ENCODE data around the gene MAP1LC3C. TPM values are rescaled to one million over a fixed set of nuclear protein-coding genes. Genes with fewer than 3 reads are reported as not detected.
A peak's percentile ranks its signal among the peaks of the same experiment; 100 is the strongest.
"Not testable (repeated sequence)": the region's sequence is repeated elsewhere in the genome, so short reads cannot be mapped to it uniquely, and the experiment has no call there.

Gene MAP1LC3C
- polyA plus RNA-seq, 3 donors = 0.76 to 1.0 (median 0.99) TPM

DNA sequence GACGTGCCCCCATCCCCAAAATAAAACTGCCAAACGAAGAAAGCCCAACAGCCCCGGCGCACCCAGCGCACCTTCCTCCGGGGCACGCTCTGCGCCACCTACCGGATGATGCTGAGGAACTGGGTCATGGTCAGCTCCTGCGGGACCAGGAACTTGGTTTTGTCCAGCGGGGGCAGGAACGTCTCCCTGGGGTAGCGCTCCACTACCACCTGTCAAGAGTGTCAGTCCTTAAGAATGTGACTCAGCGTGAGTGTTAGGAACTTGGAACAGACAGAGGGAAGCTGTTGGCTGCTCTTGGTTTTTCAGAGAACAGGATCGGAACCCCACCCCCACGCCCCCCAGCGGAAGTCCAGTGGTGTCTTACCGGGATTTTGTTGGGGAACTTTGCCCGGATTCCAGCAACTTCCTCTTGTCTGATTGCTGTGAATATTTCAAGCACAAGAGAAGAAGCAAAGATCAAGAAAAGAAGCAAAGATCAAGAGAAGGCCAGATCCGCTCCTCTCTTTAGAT is 431 bp downstream of the MAP1LC3C start:
- peak in 7 of 11 donors; percentile 22 to 54 (median 38) for DNase-seq (ENCODE audit: extremely low read depth in 1 of 11, low read depth in 9 of 11, low spot score in 4 of 11)

DNA sequence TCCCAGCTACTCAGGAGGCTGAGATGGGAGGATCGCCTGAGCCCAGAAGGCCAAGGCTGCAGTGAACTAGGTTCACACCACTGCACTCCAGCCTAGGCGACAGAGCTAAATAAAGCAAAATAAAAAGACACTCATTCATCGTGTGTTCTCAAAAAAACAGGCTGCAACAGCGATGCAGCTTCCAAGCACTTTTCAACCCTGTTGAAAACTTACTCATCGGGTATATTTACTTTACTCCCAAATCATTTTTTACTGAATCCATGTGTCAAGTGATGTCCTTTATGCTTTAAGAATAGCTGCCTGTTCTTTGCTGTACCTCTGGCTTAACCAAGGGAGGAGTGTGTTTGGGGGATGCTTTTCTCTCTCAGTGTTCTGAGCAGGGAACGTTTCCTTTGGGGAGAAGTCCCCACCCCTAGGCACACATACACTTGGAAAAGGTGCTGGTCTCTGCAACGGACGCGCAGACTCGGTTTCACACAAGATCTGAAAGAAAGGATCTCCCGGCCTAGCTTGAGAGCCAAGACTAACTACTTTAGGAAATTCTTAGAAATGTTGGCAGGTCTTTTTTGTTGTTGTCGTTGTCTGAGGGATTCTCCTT is 1.4 kb downstream of the MAP1LC3C start:
- DNase-seq (ENCODE audit: extremely low read depth in 1 of 11, low read depth in 9 of 11, low spot score in 4 of 11) = no peak

DNA sequence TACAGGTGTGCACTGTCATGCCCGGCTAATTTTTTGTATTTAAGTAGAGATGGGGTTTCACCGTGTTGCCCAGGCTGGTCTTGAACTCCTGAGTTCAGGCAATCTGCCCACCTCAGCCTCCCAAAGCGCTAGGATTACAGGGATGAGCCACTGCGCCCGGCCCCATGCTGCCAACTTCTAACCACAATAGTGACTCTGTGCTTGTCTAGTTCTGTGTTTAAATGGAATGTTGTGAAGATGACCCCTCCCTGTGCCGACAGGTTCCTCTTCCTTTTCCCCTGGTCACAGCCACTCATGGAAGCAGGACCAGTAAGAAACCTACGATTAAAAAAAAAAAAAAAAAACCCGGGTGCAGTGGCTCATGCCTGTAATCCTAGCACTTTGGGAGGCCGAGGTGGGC is 4.7 kb downstream of the MAP1LC3C start:
- no peak for DNase-seq (ENCODE audit: extremely low read depth in 1 of 11, low read depth in 9 of 11, low spot score in 4 of 11)

DNA sequence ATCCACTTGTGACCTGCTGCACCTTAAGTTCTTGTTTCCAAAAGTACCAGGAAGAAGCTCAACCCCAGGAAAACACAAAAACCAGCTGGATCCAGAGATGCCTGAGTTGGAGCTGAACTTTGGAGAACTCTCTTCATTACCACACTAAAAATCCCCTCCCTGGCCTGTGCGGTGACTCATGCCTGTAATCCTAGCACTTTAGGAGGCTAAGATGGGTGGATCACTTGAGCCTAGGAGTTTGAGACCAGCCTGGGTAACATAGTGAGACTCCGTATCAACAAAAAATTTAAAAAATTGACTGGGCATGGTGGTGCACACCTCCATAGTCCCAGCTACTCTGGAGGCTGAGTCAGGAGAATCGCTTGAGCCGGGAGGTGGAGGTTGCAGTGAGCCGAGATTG is 6.2 kb downstream of the MAP1LC3C start:
- DNase-seq (ENCODE audit: extremely low read depth in 1 of 11, low read depth in 9 of 11, low spot score in 4 of 11) = no peak

DNA sequence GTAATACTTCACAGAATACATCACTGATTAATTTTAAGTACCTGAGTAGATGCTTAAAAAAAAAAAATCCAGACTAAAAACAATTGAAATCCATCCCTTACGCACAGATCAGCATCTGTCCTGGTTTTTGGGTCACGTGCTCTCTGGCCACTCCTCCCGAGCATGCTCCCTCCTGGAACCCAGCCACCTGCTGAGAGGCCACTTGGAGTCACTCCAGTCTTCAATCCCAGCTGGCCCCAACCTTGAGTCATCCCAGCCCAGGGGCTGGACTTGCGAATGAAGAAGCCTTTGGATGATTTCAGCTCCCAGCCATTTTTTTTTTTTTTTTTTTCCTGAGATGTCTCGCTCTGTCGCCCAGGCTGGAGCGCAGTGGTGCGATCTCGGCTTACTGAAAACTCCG is 8.9 kb downstream of the MAP1LC3C start:
- no peak for DNase-seq (ENCODE audit: extremely low read depth in 1 of 11, low read depth in 9 of 11, low spot score in 4 of 11)

DNA sequence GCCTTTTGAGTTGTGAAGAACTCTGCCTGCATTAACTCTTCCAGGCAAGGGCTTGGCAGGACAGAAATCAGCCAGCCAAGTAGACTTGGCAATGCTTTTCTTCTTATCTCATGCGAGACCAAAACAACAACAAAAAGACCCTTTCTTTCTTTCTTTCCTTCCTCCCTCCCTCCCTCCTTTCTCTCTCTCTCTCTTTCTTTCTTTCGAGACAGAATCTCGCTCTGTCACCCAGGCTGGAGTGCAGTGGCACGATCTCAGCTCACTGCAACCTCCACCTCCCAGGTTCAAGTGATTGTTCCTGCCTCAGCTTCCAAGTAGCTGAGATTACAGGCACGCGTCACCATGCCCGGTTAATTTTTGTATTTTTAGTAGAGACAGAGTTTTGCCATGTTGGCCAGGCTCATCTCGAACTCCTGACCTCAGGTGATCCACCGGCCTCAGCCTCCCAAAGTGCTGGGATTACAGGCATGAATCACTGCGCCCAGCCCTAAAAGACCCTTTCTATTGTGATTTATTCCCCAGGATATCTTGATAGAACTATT is 10.4 kb downstream of the MAP1LC3C start:
- not testable (repeated sequence) for DNase-seq (ENCODE audit: extremely low read depth in 1 of 11, low read depth in 9 of 11, low spot score in 4 of 11)

DNA sequence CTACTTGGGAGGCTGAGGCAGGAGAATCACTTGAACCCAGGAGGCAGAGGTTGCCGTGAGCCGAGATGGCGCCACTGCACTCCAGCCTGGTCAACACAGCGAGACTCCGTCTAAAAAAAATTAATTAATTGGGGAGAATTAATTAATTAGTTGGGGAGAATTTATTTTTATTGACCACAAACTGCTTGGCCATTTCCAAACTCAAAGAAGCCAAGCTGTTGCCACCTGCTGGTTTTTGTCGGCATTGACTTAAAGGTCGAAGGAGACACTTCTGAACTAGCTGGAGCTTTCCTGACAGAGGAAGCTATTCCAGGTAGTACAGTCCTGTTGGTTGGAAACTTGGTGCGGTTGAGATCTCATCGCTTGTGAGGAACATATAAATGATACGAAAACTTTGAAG is 13.1 kb downstream of the MAP1LC3C start:
- no peak for DNase-seq (ENCODE audit: extremely low read depth in 1 of 11, low read depth in 9 of 11, low spot score in 4 of 11)

DNA sequence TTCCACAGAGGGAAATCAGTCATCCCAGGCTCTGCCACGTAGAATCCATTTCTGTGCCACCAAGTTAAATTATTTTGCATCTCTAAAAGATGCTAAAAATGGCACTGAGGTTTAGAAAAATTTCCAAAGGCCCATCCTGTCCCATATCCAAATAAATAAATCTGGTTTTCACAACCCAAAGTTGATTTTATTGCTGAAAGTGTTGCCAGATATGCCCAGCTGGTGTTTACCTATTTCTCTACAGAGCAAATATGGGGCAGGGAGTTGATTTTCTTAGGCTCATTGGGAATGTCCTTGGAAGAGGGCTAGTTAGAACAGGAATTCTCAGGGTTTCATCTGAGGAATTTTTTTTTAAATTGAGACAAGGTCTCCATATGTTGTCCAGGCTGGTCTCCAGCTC is 19.0 kb downstream of the MAP1LC3C start:
- DNase-seq (ENCODE audit: extremely low read depth in 1 of 11, low read depth in 9 of 11, low spot score in 4 of 11) = no peak

DNA sequence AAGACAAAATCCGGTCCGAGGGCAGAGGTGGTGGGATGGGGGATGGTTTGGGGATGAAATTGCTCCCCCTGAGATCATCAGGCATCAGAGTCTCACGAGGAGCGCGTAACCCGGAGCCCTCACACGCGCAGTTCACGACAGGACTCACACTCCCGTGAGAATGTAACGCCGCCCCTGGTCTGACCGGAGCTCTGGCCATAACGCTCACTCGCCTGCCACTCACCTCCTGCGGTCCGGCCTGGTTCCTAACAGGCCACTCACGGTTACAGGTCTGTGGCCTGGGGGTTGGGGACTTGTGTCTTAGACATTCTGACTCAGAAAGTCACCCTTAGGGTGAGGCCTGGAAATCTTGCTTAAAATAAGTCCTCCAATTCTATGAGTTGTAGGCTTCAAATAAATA is 19.8 kb downstream of the MAP1LC3C start:
- no peak for DNase-seq (ENCODE audit: extremely low read depth in 1 of 11, low read depth in 9 of 11, low spot score in 4 of 11)

DNA sequence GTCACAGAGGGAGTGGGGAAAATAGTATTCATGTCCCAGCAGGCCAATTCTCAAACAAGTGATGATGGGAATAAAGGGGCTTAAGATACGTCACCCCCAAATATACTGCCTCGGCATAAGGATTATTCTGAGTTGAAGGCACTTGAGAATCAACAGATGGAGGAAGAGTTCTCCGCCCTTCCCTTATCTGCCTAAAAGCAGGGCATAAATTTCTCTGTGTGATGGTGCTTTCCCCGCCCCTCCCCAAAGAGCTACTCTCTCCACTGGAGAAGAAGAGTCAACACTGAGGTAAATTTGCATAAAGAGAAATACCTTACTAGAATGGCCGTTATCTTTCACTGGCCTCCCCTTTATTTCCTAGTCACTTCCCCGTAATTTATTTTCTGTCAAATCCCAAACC is 22.7 kb downstream of the MAP1LC3C start:
- DNase-seq (ENCODE audit: extremely low read depth in 1 of 11, low read depth in 9 of 11, low spot score in 4 of 11) = no peak

DNA sequence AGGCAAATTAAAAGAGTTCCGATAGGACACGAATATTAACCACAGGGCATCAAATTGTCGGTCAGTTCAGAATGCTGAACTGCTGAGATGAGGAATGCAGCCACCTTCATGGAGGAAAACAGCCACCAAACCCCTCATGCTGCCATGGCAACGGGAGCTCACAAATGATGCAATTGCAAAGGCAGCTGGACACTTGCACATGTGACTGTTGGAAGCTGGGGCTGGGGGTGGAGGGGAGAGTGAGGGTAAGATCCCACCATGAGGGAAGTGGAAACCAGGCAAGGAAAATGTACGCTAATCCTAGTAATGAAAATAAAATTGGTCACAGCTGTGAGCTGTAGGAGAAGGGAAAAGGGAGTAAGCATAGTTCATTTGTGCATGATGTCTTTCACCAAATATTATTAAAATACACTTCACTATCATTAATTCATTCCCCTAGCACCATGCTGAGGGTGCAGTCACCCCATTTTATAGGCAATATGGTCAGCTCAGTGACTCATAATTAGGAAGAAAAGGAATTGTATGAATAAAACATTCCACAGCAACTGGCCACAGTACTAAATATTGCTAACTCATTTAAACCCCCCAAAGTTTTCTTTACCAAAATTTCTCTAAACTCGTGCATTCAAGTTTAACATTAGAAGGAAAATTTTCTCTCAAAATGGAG is 26.1 kb downstream of the MAP1LC3C start:
- DNase-seq (ENCODE audit: extremely low read depth in 1 of 11, low read depth in 9 of 11, low spot score in 4 of 11) = peak in 8 of 11 donors; percentile 7 to 55 (median 30)

DNA sequence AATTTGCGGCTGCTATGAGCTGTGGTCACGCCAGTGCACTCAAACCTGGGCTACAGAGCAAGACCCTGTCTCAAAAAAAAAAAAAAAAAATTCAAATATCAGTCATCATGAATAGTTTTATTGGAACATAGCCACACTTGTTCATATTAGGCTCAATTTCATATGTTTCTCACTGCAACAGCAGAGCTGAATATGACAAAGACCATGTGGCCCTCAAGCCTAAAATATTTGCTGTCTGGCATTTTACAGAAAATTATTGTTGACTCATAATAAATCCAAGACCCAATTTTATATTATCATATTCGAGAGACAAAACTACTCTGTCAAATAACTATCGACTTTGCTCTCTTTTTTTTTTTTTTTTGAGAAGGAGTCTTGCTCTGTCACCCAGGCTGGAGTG is 30.3 kb downstream of the MAP1LC3C start:
- no peak for DNase-seq (ENCODE audit: extremely low read depth in 1 of 11, low read depth in 9 of 11, low spot score in 4 of 11)

DNA sequence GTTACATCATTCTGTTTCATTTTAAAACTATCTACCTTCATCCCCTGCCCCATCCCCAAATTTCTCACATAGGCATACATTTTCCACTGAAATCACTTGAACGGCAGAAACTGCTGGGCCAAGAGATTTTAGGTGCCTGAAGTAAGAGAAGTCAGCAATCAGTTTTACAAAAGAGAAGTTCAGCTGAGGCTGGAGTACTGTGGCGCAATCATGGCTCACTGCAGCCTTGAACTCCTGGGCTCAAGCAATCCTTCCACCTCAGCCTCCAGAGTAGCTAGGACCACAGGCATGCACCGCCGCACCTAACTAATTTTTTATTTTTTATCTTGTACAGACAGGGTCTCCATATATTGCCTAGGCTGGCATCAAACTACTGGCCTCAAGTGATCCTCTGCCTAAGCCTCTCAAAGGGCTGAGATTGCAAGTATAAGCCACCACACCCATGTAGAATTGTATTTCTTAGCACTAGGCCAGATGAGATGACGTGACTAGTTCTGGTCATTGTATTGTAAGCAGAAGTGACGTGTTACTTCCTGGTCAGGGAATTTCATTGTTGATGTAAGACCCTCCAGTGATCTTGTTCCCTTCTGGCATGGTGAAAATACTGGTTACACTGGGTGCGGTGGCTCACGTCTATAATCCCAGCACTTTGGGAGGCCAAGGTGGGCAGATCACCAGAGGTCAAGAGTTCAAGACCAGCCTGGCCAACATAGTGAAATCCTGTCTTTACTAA is 34.2 kb downstream of the MAP1LC3C start:
- no peak for DNase-seq (ENCODE audit: extremely low read depth in 1 of 11, low read depth in 9 of 11, low spot score in 4 of 11)

DNA sequence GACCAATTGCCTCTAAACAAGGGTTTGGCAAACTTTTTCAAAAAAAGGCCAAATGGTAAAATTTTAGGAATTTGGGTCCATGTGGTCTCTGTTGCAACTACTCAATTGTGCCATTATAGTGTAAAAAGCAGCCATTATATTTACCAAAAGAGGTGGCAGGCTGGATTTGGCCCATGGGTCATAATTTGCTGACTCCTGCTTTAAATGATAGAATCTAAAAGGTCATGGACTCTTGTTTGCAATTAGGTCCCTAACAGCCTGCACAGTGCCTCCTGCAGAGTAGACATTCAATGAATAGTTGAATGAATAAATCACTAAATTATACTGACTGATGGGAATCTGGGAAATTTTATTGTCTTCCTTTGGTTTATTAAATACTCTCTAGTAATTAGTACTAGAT is 35.2 kb downstream of the MAP1LC3C start:
- DNase-seq (ENCODE audit: extremely low read depth in 1 of 11, low read depth in 9 of 11, low spot score in 4 of 11) = no peak

DNA sequence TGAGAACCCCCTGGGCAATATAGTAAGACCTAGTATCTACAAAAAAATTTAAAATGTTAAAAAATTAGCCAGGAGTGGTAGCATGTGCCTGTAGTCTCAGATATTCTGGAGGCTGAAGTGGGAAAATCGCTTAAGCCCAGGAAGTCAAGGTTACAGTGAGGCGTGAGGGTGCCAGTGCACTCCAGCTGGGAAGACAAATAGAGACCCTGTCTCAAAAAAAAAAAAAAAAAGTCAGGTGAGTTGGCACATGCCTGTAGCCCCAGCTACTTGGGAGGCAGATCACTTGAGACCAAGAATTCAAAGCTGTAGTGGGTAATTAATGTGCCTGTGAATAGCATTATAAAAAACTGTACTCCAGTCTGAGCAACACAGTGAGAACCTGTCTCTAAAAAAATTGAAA is 36.7 kb downstream of the MAP1LC3C start:
- DNase-seq (ENCODE audit: extremely low read depth in 1 of 11, low read depth in 9 of 11, low spot score in 4 of 11) = no peak

DNA sequence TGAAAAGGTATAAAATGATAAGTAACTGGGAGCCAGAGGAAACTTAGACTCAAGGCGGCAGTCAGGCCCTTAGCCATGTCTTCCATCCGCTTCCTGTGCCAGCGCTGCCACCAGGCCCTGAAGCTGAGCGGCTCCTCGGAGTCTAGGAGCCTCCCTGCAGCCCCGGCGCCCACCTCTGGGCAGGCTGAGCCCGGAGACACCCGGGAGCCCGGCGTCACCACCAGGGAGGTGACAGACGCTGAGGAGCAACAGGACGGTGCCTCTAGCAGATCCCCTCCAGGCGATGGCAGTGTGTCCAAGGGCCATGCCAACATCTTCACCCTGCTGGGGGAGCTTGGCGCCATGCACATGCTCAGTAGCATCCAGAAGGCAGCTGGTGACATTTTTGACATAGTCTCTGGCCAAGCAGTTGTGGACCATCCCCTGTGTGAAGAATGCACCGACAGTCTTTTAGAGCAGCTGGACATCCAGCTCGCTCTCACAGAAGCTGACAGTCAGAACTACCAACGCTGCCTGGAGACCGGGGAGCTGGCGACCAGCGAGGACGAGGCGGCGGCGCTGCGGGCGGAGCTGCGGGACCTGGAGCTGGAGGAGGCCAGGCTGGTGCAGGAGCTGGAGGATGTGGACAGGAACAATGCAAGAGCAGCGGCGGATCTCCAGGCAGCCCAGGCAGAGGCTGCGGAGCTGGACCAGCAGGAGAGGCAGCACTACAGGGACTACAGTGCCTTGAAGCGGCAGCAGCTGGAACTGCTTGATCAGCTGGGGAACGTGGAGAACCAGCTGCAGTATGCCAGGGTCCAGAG is 41.0 kb downstream of the MAP1LC3C start, which contains the start of gene BECN2:
Gene BECN2 (plus strand): TSS at position 76 of the 803 bp plus-strand sequence. CDS start 0 bp downstream, at position 76.
- DNase-seq (ENCODE audit: extremely low read depth in 1 of 11, low read depth in 9 of 11, low spot score in 4 of 11) = no peak

DNA sequence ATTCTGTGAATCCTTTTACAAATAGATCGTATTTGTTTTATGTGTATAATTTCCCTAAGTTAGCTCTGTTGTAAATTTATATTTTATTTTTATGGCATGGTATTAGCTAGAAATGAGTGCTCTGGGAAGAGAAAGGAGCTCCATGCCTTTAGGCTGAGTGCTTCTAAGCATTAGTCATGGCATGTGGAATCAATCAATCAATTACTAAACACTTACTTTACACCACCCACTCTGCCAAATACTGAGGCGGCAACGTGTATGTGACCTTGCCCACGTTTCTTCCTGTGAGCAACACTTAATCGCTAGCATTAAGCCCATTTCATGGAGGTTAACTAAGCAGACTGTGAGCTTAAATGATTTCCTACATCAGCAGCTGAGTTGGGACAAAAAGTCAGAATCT is 48.5 kb downstream of the MAP1LC3C start:
- no peak for DNase-seq (ENCODE audit: extremely low read depth in 1 of 11, low read depth in 9 of 11, low spot score in 4 of 11)

DNA sequence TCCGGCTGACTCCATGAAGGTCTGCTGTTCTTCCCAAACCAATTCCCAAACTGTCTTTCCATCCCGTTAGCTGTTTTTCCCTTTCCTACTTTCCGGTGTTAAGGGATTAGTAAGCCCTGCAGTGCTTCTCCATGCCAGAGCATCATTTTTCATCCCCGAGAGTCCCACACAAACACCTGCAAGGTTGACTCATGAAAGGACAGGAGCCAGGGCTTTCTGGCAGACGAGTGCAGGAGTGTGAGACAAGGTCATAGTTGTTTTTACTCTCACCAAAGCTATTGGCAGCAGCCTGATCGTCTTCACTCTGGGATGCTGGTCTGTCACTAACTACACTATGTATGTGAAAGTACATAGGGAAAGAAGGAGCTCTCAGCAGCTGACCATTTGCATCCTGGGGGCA is 51.5 kb downstream of the MAP1LC3C start:
- no peak for DNase-seq (ENCODE audit: extremely low read depth in 1 of 11, low read depth in 9 of 11, low spot score in 4 of 11)
